GM12872 (cell line): ENCODE measurements around the gene RFLNA.

Source experiments
- TF ChIP-seq, protein P1 (sequence below): IDR thresholded peaks from 3 replicates; pipeline ENCODE4 v1.5.1; 2011; ENCODE audit warnings: low read depth, mild to moderate bottlenecking, low read length, moderate library complexity; ENCODE audit not compliant: insufficient read depth

RFLNA gene

DNA sequence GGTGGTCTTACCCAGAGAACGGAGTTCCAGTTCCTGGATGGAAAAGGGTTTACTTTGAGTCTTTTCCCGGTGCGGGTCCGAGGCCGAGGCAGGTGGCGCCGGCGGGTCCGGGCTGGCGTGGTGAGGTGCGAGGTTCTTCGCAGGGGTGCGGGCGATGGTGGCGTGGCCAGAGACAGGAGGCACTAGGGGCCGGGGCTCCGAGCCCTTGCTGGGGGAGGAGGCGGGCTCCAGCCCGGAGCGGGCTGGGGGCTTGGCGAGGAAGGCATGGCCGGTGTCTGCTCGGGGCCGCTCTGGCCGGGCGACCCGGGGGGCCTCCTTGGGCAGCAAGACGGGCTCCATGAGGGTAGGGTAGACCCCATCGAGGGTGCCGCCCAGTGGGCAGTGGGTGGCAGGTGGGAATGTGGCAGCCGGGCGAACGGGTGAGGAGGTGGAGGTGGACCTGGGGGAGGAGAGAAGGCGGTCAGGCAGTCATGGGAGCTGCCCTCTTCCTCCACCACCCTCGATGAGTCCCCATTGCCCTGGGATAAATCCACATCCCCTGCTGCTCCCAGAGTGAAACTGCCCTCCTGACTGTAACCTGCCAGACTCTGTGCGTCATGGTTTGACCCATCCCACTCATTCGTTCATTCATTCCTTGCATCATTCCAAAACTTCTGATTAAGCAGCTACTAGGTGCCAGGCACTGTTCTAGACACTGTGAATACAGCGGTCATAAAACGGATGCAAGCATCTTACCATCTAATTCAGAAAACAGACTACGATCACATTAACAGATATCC lies 42.0 kb downstream of the RFLNA start:
- TF ChIP-seq, protein P1, sequence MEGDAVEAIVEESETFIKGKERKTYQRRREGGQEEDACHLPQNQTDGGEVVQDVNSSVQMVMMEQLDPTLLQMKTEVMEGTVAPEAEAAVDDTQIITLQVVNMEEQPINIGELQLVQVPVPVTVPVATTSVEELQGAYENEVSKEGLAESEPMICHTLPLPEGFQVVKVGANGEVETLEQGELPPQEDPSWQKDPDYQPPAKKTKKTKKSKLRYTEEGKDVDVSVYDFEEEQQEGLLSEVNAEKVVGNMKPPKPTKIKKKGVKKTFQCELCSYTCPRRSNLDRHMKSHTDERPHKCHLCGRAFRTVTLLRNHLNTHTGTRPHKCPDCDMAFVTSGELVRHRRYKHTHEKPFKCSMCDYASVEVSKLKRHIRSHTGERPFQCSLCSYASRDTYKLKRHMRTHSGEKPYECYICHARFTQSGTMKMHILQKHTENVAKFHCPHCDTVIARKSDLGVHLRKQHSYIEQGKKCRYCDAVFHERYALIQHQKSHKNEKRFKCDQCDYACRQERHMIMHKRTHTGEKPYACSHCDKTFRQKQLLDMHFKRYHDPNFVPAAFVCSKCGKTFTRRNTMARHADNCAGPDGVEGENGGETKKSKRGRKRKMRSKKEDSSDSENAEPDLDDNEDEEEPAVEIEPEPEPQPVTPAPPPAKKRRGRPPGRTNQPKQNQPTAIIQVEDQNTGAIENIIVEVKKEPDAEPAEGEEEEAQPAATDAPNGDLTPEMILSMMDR: no peak

DNA sequence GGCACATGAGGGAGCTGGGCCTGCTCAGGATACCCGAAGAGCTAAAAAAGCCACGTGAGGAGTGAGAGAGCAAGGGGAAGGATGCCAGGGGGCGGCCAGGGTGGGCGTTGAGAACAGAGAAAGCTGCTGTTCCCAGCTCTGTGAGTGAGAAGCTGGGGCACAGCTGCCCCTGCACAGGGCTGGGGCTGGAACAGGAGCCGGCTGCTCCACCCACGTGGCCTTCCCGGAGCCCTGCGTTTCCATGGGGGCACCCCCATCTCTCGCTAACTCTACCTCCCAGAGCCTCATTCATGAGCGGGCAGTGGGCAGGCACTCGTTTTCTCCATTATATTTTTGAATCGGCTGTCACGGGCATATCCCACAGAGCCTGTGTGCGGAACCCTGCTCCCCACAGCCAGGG lies 42.7 kb downstream of the RFLNA start:
- TF ChIP-seq, protein P1: no peak

DNA sequence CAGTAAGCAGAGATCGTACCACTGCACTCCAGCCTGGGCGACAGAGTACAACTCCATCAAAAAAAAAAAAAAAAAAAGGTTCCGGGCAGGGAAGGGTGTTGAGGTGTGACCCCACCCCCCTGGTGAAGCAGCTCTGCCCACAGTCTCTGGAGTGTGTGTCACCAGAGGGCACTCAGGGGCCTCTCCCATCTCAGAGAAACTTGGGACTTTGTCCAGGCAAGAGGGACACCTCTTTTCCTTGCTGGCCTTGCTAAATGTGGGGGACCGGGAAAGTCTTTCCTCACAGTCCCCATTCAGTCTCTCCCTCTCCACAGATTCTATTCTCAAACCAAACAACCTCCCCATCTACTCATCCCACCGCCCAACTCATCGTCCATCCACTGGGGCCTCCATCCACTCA lies 43.6 kb downstream of the RFLNA start:
- TF ChIP-seq, protein P1: no peak

DNA sequence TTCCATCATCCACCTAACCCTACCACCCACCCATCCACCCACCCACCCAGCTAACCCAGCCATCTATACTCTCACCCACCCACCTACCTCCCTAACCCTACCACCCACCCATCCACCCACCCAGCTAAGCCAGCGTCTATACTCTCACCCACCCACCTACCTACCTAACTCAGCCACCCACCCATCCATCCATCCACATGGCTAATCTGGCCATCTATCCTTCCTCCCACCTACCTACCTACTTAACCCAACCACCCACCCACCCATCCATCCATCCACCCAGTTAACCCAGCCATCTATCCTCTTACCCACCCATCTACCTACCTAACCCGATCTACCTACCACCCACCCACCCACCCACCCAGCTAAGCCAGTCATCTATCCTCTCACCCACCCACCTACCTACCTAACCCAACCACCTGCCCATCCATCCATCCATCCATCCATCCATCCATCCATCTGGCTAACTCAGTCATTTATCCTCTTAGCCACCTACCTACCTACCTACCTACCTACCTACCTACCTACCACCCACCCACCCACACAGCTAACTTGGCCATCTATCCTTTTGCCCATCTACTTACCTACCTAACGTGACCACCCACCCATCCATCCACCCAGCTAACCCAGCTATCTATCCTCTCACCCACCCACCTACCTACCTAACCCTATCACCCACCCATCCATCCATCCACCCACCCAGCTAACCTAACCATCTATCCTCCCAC lies 44.1 kb downstream of the RFLNA start:
- TF ChIP-seq, protein P1: no peak

DNA sequence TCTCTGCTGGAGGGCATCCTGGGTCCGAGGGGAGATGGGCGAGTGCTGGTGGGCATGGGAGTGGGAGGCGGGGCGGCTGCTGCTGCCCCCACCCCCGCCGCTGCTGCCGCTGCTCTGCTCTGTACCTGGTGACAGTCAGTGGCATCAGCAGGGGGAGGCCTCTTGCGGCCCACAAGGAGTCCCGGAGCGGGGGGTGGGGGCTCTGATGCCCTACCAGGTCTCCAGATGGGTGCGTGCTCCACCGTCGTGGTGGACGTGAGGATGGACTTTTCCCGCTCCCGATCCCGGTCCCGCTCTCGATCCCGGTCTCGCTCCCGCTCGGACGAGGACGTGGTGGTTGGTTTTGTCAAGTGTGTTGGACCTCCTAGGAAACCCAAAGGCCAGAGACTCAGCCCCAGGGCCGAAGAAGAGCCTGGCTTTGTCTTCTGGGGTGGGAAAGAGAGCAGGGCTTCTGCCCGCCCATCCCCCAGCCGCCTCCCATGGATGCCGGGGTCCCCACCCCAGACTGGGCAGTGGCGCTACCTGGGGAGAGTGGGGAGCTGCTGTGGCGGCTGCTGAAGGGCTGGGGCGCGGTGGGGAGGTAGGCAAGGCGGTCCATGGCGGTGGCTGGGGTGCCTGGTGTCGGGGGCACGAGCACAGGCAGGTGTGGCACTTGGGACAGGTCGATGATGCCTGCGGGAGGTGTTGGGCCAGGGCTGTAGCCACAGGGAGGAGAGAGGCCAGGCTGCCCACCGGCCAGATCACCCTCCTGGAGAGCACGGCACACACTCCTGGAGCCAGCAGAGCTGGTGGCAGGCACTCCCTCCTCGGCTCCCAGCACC lies 45.4 kb downstream of the RFLNA start:
- TF ChIP-seq, protein P1: no peak

DNA sequence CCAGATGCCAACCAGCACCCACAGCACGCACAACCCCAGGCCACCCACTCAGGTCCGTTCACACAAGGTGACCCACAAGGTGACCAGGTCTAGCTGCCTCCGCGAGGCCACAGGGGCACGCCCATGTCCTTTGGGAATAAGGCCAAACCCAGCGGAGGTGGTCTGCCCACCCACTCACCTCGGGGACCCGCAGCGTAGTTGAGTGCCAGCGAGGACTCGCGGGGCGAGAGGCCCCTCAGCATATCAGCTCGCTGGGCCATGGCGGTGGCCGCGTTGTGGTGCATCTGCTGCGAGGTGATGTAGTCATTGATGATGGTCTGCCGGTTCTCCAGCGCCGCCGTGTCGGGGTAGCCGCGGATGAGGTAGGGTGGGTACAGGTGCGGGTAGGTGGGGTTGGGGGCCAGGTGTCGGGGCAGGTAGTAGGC lies 46.8 kb downstream of the RFLNA start:
- TF ChIP-seq, protein P1: no peak

DNA sequence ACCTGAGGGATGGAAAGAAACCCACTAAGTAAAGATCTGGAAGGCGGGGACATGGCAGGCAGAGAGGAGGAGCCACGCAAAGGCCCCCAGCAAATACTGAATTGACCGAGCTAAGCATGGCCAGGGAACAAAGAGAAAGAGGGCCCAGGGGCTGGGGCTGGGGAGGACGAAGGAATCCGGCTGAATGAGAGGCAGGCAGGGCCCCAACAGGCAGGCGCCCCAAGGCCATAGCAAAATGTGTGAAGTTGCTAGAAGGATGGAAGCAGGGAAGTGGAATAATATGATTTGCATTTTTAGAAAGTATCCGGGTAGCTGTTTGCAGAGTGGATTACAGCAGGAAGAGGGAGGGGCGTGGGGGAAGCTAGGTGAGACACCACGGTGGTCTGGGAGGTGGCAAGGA lies 49.1 kb downstream of the RFLNA start:
- TF ChIP-seq, protein P1: no peak
